ENCODE results near the gene ASGR2.

DNA sequence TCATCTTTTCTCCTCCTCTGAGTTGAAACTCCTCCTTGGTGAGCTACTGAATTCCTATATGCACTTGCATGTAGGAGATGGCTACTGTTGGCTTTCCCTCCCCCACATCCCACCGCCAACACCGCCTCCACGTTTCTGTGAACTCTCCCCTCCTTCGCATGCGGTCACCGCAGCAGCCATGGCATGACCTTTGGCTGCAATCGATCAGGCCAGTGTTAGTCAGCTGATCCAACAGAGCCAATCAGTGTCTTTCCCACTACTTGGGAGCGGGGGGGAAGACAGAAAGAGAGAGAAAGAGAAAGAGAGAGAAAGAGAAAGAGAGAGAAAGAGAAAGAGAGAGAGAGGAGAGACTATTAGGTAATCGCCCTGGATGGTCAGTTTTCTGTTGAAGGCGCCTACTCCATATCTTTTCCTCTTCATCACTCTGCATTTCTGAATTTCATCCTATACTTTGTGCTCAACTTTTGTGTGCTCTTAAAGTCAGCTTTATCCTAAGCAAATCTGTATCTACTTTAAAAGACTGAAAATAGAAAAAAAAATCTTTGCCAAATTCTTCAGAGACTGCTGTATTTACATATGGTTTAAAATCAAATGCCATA, 41.8 kb upstream of the ASGR2 start:
- TF ChIP-seq POLR2A (IDR thresholded peaks at IDR 0.05) (no peak), POLR2AphosphoS5 (IDR thresholded peaks at IDR 0.05) (no peak), EP300 (IDR thresholded peaks at IDR 0.05) (no peak)
- TF ChIP-seq, protein P1, sequence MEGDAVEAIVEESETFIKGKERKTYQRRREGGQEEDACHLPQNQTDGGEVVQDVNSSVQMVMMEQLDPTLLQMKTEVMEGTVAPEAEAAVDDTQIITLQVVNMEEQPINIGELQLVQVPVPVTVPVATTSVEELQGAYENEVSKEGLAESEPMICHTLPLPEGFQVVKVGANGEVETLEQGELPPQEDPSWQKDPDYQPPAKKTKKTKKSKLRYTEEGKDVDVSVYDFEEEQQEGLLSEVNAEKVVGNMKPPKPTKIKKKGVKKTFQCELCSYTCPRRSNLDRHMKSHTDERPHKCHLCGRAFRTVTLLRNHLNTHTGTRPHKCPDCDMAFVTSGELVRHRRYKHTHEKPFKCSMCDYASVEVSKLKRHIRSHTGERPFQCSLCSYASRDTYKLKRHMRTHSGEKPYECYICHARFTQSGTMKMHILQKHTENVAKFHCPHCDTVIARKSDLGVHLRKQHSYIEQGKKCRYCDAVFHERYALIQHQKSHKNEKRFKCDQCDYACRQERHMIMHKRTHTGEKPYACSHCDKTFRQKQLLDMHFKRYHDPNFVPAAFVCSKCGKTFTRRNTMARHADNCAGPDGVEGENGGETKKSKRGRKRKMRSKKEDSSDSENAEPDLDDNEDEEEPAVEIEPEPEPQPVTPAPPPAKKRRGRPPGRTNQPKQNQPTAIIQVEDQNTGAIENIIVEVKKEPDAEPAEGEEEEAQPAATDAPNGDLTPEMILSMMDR (IDR thresholded peaks at IDR 0.05) = no peak
